Dendritic cell treated with granulocyte-macrophage colony-stimulating factor and Interleukin-4, amounts not matched to agents 40 ng/mL and 50 ng/mL, for 4 days (primary cell): ENCODE data around the gene DPP3.

Experiments used
- H3K27ac Mint-ChIP-seq: one replicate; pipeline ENCODE4 v1.8.0; 2022; ENCODE audit warnings: mild to moderate bottlenecking, mixed read lengths
- H3K27me3 Mint-ChIP-seq: one replicate; pipeline ENCODE4 v1.8.0; 2022; ENCODE audit warnings: mild to moderate bottlenecking, mixed read lengths
- H3K36me3 Mint-ChIP-seq: one replicate; pipeline ENCODE4 v1.8.0; 2022; ENCODE audit warnings: low read depth, mixed read lengths
- H3K4me1 Mint-ChIP-seq: one replicate; pipeline ENCODE4 v1.8.0; 2022; ENCODE audit warnings: low read depth, mixed read lengths
- H3K4me3 Mint-ChIP-seq: one replicate; pipeline ENCODE4 v1.8.0; 2022; ENCODE audit warnings: mild to moderate bottlenecking, moderate library complexity, mixed read lengths
- H3K9me3 Mint-ChIP-seq: one replicate; pipeline ENCODE4 v1.8.0; 2022; ENCODE audit warnings: mixed read lengths
- intact Hi-C: fragments of 100-400 bp; cut with micrococcal nuclease; formaldehyde crosslinking; loops from one replicate; pipeline ENCODE4 v1.15.0; 2022

The DPP3 gene

GRCh38 chr11:66484806-66485380, 4.7 kb downstream of the DPP3 start:
- intact Hi-C loops, result no loop called here
- no peak overlapping the region for H3K27ac Mint-ChIP-seq
- no peak overlapping the region for H3K4me3 Mint-ChIP-seq
- H3K4me1 Mint-ChIP-seq, result peaks cover 16% of the 10 kb centered on the region
- H3K9me3 Mint-ChIP-seq, result no peaks in the 10 kb centered on the region
- H3K36me3 Mint-ChIP-seq, result peaks cover 71% of the 10 kb centered on the region
- no peaks in the 10 kb centered on the region for H3K27me3 Mint-ChIP-seq

GRCh38 chr11:66488957-66489356, 8.7 kb downstream of the DPP3 start:
- intact Hi-C loops, result no loop called here
- Mint-ChIP-seq H3K27me3 (no peaks in the 10 kb centered on the region), H3K4me1 (peaks cover 5% of the 10 kb centered on the region)

GRCh38 chr11:66489636-66490035, 9.4 kb downstream of the DPP3 start:
- Mint-ChIP-seq H3K36me3 (peaks cover 100% of the 10 kb centered on the region), H3K27ac (no peak overlapping the region), H3K4me3 (no peak overlapping the region), H3K9me3 (no peaks in the 10 kb centered on the region), H3K4me1 (peaks cover 4% of the 10 kb centered on the region), H3K27me3 (no peaks in the 10 kb centered on the region)
- intact Hi-C loops, result no loop called here

More at GRCh38 chr11:66488957-66489356, 8.7 kb downstream of the DPP3 start:
- no peak overlapping the region for H3K4me3 Mint-ChIP-seq
- no peak overlapping the region for H3K27ac Mint-ChIP-seq
- peaks cover 94% of the 10 kb centered on the region for H3K36me3 Mint-ChIP-seq
- no peaks in the 10 kb centered on the region for H3K9me3 Mint-ChIP-seq

GRCh38 chr11:66491315-66491935, 11.2 kb downstream of the DPP3 start:
- Mint-ChIP-seq H3K27me3 (no peaks in the 10 kb centered on the region), H3K4me1 (no peaks in the 10 kb centered on the region), H3K4me3 (no peak overlapping the region), H3K9me3 (no peaks in the 10 kb centered on the region), H3K36me3 (peaks cover 100% of the 10 kb centered on the region), H3K27ac (no peak overlapping the region)
- intact Hi-C loops, result no loop called here

GRCh38 chr11:66492161-66492865, 12.1 kb downstream of the DPP3 start:
- H3K27ac Mint-ChIP-seq, result no peak overlapping the region
- intact Hi-C loops, result no loop called here

GRCh38 chr11:66493130-66493529, 12.9 kb downstream of the DPP3 start:
- Mint-ChIP-seq H3K36me3 (peaks cover 100% of the 10 kb centered on the region), H3K4me3 (no peak overlapping the region), H3K27ac (no peak overlapping the region), H3K27me3 (no peaks in the 10 kb centered on the region), H3K9me3 (no peaks in the 10 kb centered on the region), H3K4me1 (no peaks in the 10 kb centered on the region)
- intact Hi-C loops, result no loop called here

More at GRCh38 chr11:66492161-66492865, 12.1 kb downstream of the DPP3 start:
- Mint-ChIP-seq H3K4me3 (no peak overlapping the region), H3K27me3 (no peaks in the 10 kb centered on the region), H3K4me1 (no peaks in the 10 kb centered on the region), H3K9me3 (no peaks in the 10 kb centered on the region), H3K36me3 (peaks cover 100% of the 10 kb centered on the region)

- Mint-ChIP-seq H3K27me3 (no peaks in the 10 kb centered on the region), H3K4me3 (no peak overlapping the region), H3K36me3 (peaks cover 100% of the 10 kb centered on the region), H3K9me3 (no peaks in the 10 kb centered on the region), H3K27ac (no peak overlapping the region), H3K4me1 (no peaks in the 10 kb centered on the region)
- intact Hi-C loops, result no loop called here
These were observed 14.2 kb downstream of the DPP3 start for GRCh38 chr11:66494458-66494857.

GRCh38 chr11:66494935-66495334, 14.7 kb downstream of the DPP3 start:
- intact Hi-C loops, result no loop called here
- Mint-ChIP-seq H3K36me3 (peaks cover 100% of the 10 kb centered on the region), H3K27ac (no peak overlapping the region), H3K9me3 (no peaks in the 10 kb centered on the region), H3K4me3 (no peak overlapping the region), H3K27me3 (no peaks in the 10 kb centered on the region), H3K4me1 (no peaks in the 10 kb centered on the region)

- intact Hi-C loops, result no loop called here
- no peak overlapping the region for H3K4me3 Mint-ChIP-seq
- peaks cover 100% of the 10 kb centered on the region for H3K36me3 Mint-ChIP-seq
- H3K27ac Mint-ChIP-seq, result no peak overlapping the region
- H3K27me3 Mint-ChIP-seq, result no peaks in the 10 kb centered on the region
- H3K9me3 Mint-ChIP-seq, result no peaks in the 10 kb centered on the region
- no peaks in the 10 kb centered on the region for H3K4me1 Mint-ChIP-seq
These were observed 15.2 kb downstream of the DPP3 start for GRCh38 chr11:66495401-66495854.

- Mint-ChIP-seq H3K9me3 (no peaks in the 10 kb centered on the region), H3K4me1 (no peaks in the 10 kb centered on the region), H3K27me3 (no peaks in the 10 kb centered on the region), H3K36me3 (peaks cover 99% of the 10 kb centered on the region), H3K27ac (no peak overlapping the region), H3K4me3 (no peak overlapping the region)
- intact Hi-C loops, result no loop called here
These were observed 17.0 kb downstream of the DPP3 start for GRCh38 chr11:66497206-66497605.

- Mint-ChIP-seq H3K4me1 (no peaks in the 10 kb centered on the region), H3K27ac (no peak overlapping the region), H3K36me3 (peaks cover 94% of the 10 kb centered on the region), H3K9me3 (no peaks in the 10 kb centered on the region), H3K4me3 (no peak overlapping the region), H3K27me3 (no peaks in the 10 kb centered on the region)
- intact Hi-C loops, result no loop called here
These were observed 18.3 kb downstream of the DPP3 start for GRCh38 chr11:66498506-66498905.

GRCh38 chr11:66505276-66505816, 25.1 kb downstream of the DPP3 start:
- H3K4me3 Mint-ChIP-seq, result no peak overlapping the region
- no peaks in the 10 kb centered on the region for H3K27me3 Mint-ChIP-seq
- no peaks in the 10 kb centered on the region for H3K9me3 Mint-ChIP-seq
- H3K36me3 Mint-ChIP-seq, result peaks cover 83% of the 10 kb centered on the region
- H3K27ac Mint-ChIP-seq, result no peak overlapping the region
- H3K4me1 Mint-ChIP-seq, result peaks cover 17% of the 10 kb centered on the region
- intact Hi-C loops, result no loop called here

GRCh38 chr11:66509131-66509561, 28.9 kb downstream of the DPP3 start:
- intact Hi-C loops, result no loop called here
- Mint-ChIP-seq H3K27ac (peak overlapping the region; percentile 17), H3K36me3 (peaks cover 60% of the 10 kb centered on the region), H3K4me1 (peaks cover 28% of the 10 kb centered on the region), H3K9me3 (no peaks in the 10 kb centered on the region), H3K27me3 (no peaks in the 10 kb centered on the region), H3K4me3 (no peak overlapping the region)

- Mint-ChIP-seq H3K27me3 (no peaks in the 10 kb centered on the region), H3K9me3 (no peaks in the 10 kb centered on the region), H3K27ac (peak within 1 kb of the TSS; percentile 67), H3K4me1 (peaks cover 28% of the 10 kb centered on the region), H3K36me3 (peaks cover 60% of the 10 kb centered on the region), H3K4me3 (peak within 1 kb of the TSS; percentile 89)
- intact Hi-C loops, result no loop called here
These were observed 30.2 kb downstream of the DPP3 start, which contains the start of gene BBS1 for GRCh38 chr11:66510271-66510989. Gene BBS1, plus strand, starts transcription at chr11:66510635. Its CDS starts 25 bp downstream, at chr11:66510660.
